ENCODE results near the gene CHIT1. TPM values are rescaled to one million over a fixed set of nuclear protein-coding genes. Genes with fewer than 3 reads are reported as not detected.

The CHIT1 gene
- total RNA-seq, 1 experiment from 2014 or later = not detected

- DNase-seq (ENCODE audit: low read depth, low spot score) = no peak
- intact Hi-C loops (cut with micrococcal nuclease; ENCODE audit: unreplicated experiment) (no loop called here), in situ Hi-C loops (cut with HindIII; ENCODE audit: low pct_unique_long_range_greater_than_20kb, low sequenced_read_pairs) (no loop called here)
- ChIA-PET CTCF (no interaction called here), POLR2A (no interaction called here)
- TF ChIP-seq CTCF (IDR thresholded peaks at IDR 0.05) = no peak
- TF ChIP-seq SIN3A (IDR thresholded peaks at IDR 0.05; ENCODE audit: borderline replicate concordance, insufficient read depth, low read depth, low read length) = no peak
- TF ChIP-seq TCF7L2 (IDR thresholded peaks at IDR 0.05; ENCODE audit: low read depth, low read length) = no peak
- no peak for TF ChIP-seq REST (IDR thresholded peaks at IDR 0.05; ENCODE audit: insufficient read depth in 1 of 2, low read depth in 2 of 2, low read length in 1 of 2)
- no peak for TF ChIP-seq POLR2AphosphoS5 (IDR thresholded peaks at IDR 0.05; ENCODE audit: low read depth, low read length)
- H3K9me3 ChIP-seq (ENCODE audit: control insufficient read depth, insufficient read depth, low read depth, low read length) = no peaks in the 10 kb centered on the region
- peaks cover 8% of the 10 kb centered on the region; the same call in 1 of the 2 replicates for H3K27me3 ChIP-seq (ENCODE audit: control insufficient read depth, insufficient read depth, low read length)
- H3K4me3 ChIP-seq (ENCODE audit: low read depth in 2 of 2, low read length in 2 of 2) = no peak overlapping the region
- no TSS peak for BruUV-seq (replicated peaks)
- H3K36me3 ChIP-seq (ENCODE audit: control insufficient read depth, insufficient read depth, low read length) = no peaks in the 10 kb centered on the region
- H3K4me1 ChIP-seq (ENCODE audit: control insufficient read depth, insufficient read depth, low read length) = no peaks in the 10 kb centered on the region
- H3K27ac ChIP-seq (ENCODE audit: low read length) = no peak overlapping the region
- no peak for ATAC-seq
These were observed 24.7 kb downstream of the CHIT1 start for GRCh38 chr1:203204756-203205155.

GRCh38 chr1:203202431-203203245 lies 26.8 kb downstream of the CHIT1 start:
- H3K27me3 ChIP-seq (ENCODE audit: control insufficient read depth, insufficient read depth, low read length) = peaks cover 6% of the 10 kb centered on the region; the same call in 1 of the 2 replicates
- CTCF ChIA-PET = no interaction called here
- BruUV-seq (replicated peaks) = no TSS peak

More at GRCh38 chr1:203202431-203203245, 26.8 kb downstream of the CHIT1 start:
- no peaks in the 10 kb centered on the region for H3K36me3 ChIP-seq (ENCODE audit: control insufficient read depth, insufficient read depth, low read length)
- in situ Hi-C loops (cut with HindIII; ENCODE audit: low pct_unique_long_range_greater_than_20kb, low sequenced_read_pairs) = no loop called here
- intact Hi-C loops (cut with micrococcal nuclease; ENCODE audit: unreplicated experiment) = no loop called here
- H3K9me3 ChIP-seq (ENCODE audit: control insufficient read depth, insufficient read depth, low read depth, low read length) = no peaks in the 10 kb centered on the region
- H3K4me3 ChIP-seq (ENCODE audit: low read depth in 2 of 2, low read length in 2 of 2) = no peak overlapping the region
- TF ChIP-seq SIN3A (IDR thresholded peaks at IDR 0.05; ENCODE audit: borderline replicate concordance, insufficient read depth, low read depth, low read length) = no peak
- TF ChIP-seq TCF7L2 (IDR thresholded peaks at IDR 0.05; ENCODE audit: low read depth, low read length) = no peak
- no peak for TF ChIP-seq POLR2AphosphoS5 (IDR thresholded peaks at IDR 0.05; ENCODE audit: low read depth, low read length)
- TF ChIP-seq REST (IDR thresholded peaks at IDR 0.05; ENCODE audit: insufficient read depth in 1 of 2, low read depth in 2 of 2, low read length in 1 of 2) = no peak
- TF ChIP-seq CTCF (IDR thresholded peaks at IDR 0.05) = no peak
- ATAC-seq (no peak), DNase-seq (ENCODE audit: low read depth, low spot score) (no peak)
- POLR2A ChIA-PET = no interaction called here
- no peak overlapping the region for H3K27ac ChIP-seq (ENCODE audit: low read length)
- no peaks in the 10 kb centered on the region for H3K4me1 ChIP-seq (ENCODE audit: control insufficient read depth, insufficient read depth, low read length)

All from Panc1 (cell line).